H1 (cell line): Measurements from ENCODE around the gene LTBP1. TPM values are rescaled to one million over a fixed set of nuclear protein-coding genes. Genes with fewer than 3 reads are reported as not detected.

Experiments used
- CTCF ChIA-PET: fragments of 300-600 bp; sonication (Branson Sonifier 250); formaldehyde crosslinking; loops from one replicate; lab custom pipeline; 2021; ENCODE audit not compliant: partially characterized antibody; lab: Charles Lee
- POLR2A ChIA-PET: fragments of 300-600 bp; sonication (Branson Sonifier 250); formaldehyde crosslinking; loops from one replicate; lab custom pipeline; 2021; ENCODE audit warnings: inconsistent platforms; ENCODE audit not compliant: partially characterized antibody; lab: Charles Lee
- DNase-seq, 2 experiments: peaks; one replicate each; pipeline versions ENCODE4 v3.0.0 to v3.0.0-alpha.2; 2010 to 2022; ENCODE audit warnings: low spot score in 2 of 2, low read depth in 1 of 2, mixed read lengths in 1 of 2
- FAIRE-seq: peaks from 2 replicates; lab custom pipeline; 2011; peaks lifted over from hg19 to GRCh38; lab: Jason Lieb, UNC
- H2AFZ ChIP-seq: 2 replicates; pipeline ENCODE4 v1.8.1; 2012; ENCODE audit warnings: low read length, inconsistent platforms
- H2AK5ac ChIP-seq: 2 replicates; pipeline ENCODE4 v1.6.1; 2013; ENCODE audit warnings: low read depth, low read length
- H2BK120ac ChIP-seq: replicated peaks from 2 replicates; pipeline ENCODE3; 2013; ENCODE audit warnings: low read depth, low read length, inconsistent platforms
- H2BK12ac ChIP-seq: 2 replicates; pipeline ENCODE4 v1.6.1; 2013; ENCODE audit warnings: low read depth, low read length
- H2BK15ac ChIP-seq: 2 replicates; pipeline ENCODE4 v1.6.1; 2013; ENCODE audit warnings: low read length
- H2BK20ac ChIP-seq: 2 replicates; pipeline ENCODE4 v1.6.1; 2013; ENCODE audit warnings: low read length
- H2BK5ac ChIP-seq: 2 replicates; pipeline ENCODE4 v1.6.1; 2013; ENCODE audit warnings: low read depth, low read length
- H3K14ac ChIP-seq: 2 replicates; pipeline ENCODE4 v1.6.1; 2013; ENCODE audit warnings: inconsistent platforms; ENCODE audit not compliant: insufficient read length
- H3K18ac ChIP-seq: 2 replicates; pipeline ENCODE4 v1.6.1; 2013; ENCODE audit warnings: low read length; ENCODE audit errors: extremely low read depth
- H3K23ac ChIP-seq: 2 replicates; pipeline ENCODE4 v1.6.1; 2013; ENCODE audit warnings: inconsistent platforms; ENCODE audit not compliant: insufficient read length
- H3K23me2 ChIP-seq: 2 replicates; pipeline ENCODE4 v1.6.1; 2013; ENCODE audit warnings: low read depth, low read length
- H3K27ac ChIP-seq: 2 replicates; pipeline ENCODE4 v1.6.1; 2011; ENCODE audit warnings: low read depth, low read length, inconsistent platforms
- H3K27me3 ChIP-seq, 4 experiments: replicated peaks in 1 of 4; 1 replicate in 1 of 4; 2 replicates in 3 of 4; pipeline versions ENCODE4 v1.6.1 to v1.8.1; 2011 to 2013; ENCODE audit warnings: low read length in 3 of 4, mild to moderate bottlenecking in 3 of 4, inconsistent platforms in 2 of 4, mixed read lengths in 2 of 4, moderate library complexity in 1 of 4; ENCODE audit not compliant: control insufficient read depth in 3 of 4, insufficient read depth in 3 of 4; ENCODE audit errors: extremely low read depth in 1 of 4
- H3K36me3 ChIP-seq, 4 experiments: 2 replicates each; pipeline versions ENCODE4 v1.6.1 to v1.8.1; 2011 to 2013; ENCODE audit warnings: mild to moderate bottlenecking in 4 of 4, low read length in 3 of 4, moderate library complexity in 2 of 4, control low read depth in 1 of 4, inconsistent platforms in 1 of 4; ENCODE audit not compliant: insufficient read depth in 4 of 4, control insufficient read depth in 2 of 4
- H3K4ac ChIP-seq: replicated peaks from 2 replicates; pipeline ENCODE3; 2013; ENCODE audit warnings: low read length, low read depth, mixed read lengths, inconsistent platforms; ENCODE audit not compliant: insufficient read length
- H3K4me1 ChIP-seq, 4 experiments: replicated peaks in 1 of 4; 1 replicate in 1 of 4; 2 replicates in 3 of 4; pipeline versions ENCODE4 v1.6.1 to v1.8.1; 2011 to 2013; ENCODE audit warnings: low read length in 3 of 4, inconsistent platforms in 2 of 4, mixed read lengths in 1 of 4; ENCODE audit not compliant: insufficient read depth in 4 of 4, control insufficient read depth in 3 of 4
- H3K4me2 ChIP-seq, 2 experiments: 2 replicates each; pipeline versions ENCODE4 v1.6.1 to v1.8.1; 2011 to 2013; ENCODE audit warnings: low read depth in 2 of 2, low read length in 2 of 2, control low read depth in 1 of 2, inconsistent platforms in 1 of 2, mild to moderate bottlenecking in 1 of 2; ENCODE audit not compliant: insufficient read depth in 1 of 2
- H3K4me3 ChIP-seq, 4 experiments: fragments of 200-600, 300-600 bp in 1 of 4; sonication (generic), shearing (Covaris generic), sonication (Bioruptor Twin) in 1 of 4; 2 replicates each; pipeline versions ENCODE4 v1.5.1 to v1.8.1; 2011 to 2016; ENCODE audit warnings: low read length in 4 of 4, low read depth in 3 of 4, control low read depth in 2 of 4, inconsistent platforms in 2 of 4, mild to moderate bottlenecking in 2 of 4, mixed read lengths in 1 of 4, moderate library complexity in 1 of 4; ENCODE audit not compliant: insufficient read depth in 2 of 4; ENCODE audit errors: extremely low read depth in 1 of 4
- H3K56ac ChIP-seq: replicated peaks from 2 replicates; pipeline ENCODE3; 2013; ENCODE audit warnings: low read depth, mild to moderate bottlenecking, mixed read lengths, low read length, inconsistent platforms; ENCODE audit not compliant: insufficient read length
- H3K79me1 ChIP-seq: 2 replicates; pipeline ENCODE4 v1.6.1; 2013; ENCODE audit warnings: low read depth, low read length, control low read depth
- H3K79me2 ChIP-seq, 2 experiments: 2 replicates each; pipeline versions ENCODE4 v1.6.1 to v1.8.1; 2012 to 2013; ENCODE audit warnings: low read length in 2 of 2, mild to moderate bottlenecking in 2 of 2, inconsistent platforms in 1 of 2; ENCODE audit not compliant: insufficient read depth in 2 of 2, control insufficient read depth in 1 of 2
- H3K9ac ChIP-seq, 4 experiments: replicated peaks in 1 of 4; 1 replicate in 1 of 4; 2 replicates in 3 of 4; pipeline versions ENCODE4 v1.6.1 to v1.8.1; 2011 to 2013; ENCODE audit warnings: low read depth in 3 of 4, low read length in 3 of 4, control low read depth in 2 of 4, mild to moderate bottlenecking in 2 of 4, moderate library complexity in 2 of 4, inconsistent platforms in 1 of 4; ENCODE audit errors: extremely low read depth in 1 of 4
- H3K9me3 ChIP-seq, 2 experiments: 2 replicates each; pipeline versions ENCODE4 v1.6.1 to v1.8.1; 2012 to 2013; ENCODE audit warnings: mild to moderate bottlenecking in 2 of 2, moderate library complexity in 2 of 2, control low read depth in 1 of 2, inconsistent platforms in 1 of 2, low read depth in 1 of 2, low read length in 1 of 2, mixed read lengths in 1 of 2; ENCODE audit not compliant: insufficient read depth in 2 of 2
- H4K20me1 ChIP-seq, 2 experiments: replicated peaks in 1 of 2; 2 replicates each; pipeline versions ENCODE3 to v1.8.1; 2011 to 2013; ENCODE audit warnings: inconsistent platforms in 2 of 2, low read length in 2 of 2, mild to moderate bottlenecking in 1 of 2; ENCODE audit not compliant: insufficient read depth in 2 of 2, control insufficient read depth in 1 of 2
- H4K5ac ChIP-seq: 2 replicates; pipeline ENCODE4 v1.6.1; 2013; ENCODE audit warnings: low read length, low read depth, mixed read lengths, inconsistent platforms; ENCODE audit not compliant: insufficient read length
- H4K8ac ChIP-seq: 2 replicates; pipeline ENCODE4 v1.8.0; 2013; ENCODE audit warnings: mild to moderate bottlenecking, moderate library complexity, low read length, inconsistent platforms; ENCODE audit not compliant: insufficient read depth; ENCODE audit errors: extremely low read depth
- H4K91ac ChIP-seq: replicated peaks from 2 replicates; pipeline ENCODE3; 2013; ENCODE audit warnings: low read length, mixed read lengths, inconsistent platforms; ENCODE audit not compliant: insufficient read length
- ASH2L ChIP-seq: fragments of 200-600, 300-600 bp; sonication (generic); IDR thresholded peaks from one replicate; pipeline ENCODE4 v1.7.1; 2017; ENCODE audit warnings: low read length
- CBX8 ChIP-seq: fragments of 300-800, 300-1000 bp; sonication (generic); IDR thresholded peaks from 2 replicates; pipeline ENCODE4 v1.7.1; 2016; ENCODE audit warnings: low read depth, low read length, borderline replicate concordance
- CTCF ChIP-seq, 3 experiments: IDR thresholded peaks; 1 replicate in 2 of 3; 2 replicates in 1 of 3; pipeline versions ENCODE4 v1.5.1 to v1.6.1; 2011; ENCODE audit warnings: low read length in 3 of 3, mild to moderate bottlenecking in 3 of 3, inconsistent platforms in 2 of 3, low read depth in 1 of 3, moderate library complexity in 1 of 3; ENCODE audit not compliant: insufficient read depth in 1 of 3; ENCODE audit errors: control extremely low read depth in 1 of 3
- JUND ChIP-seq: IDR thresholded peaks from 2 replicates; pipeline ENCODE4 v1.6.1; 2011; ENCODE audit warnings: mild to moderate bottlenecking, improper control_type of control experiment, low read length
- KDM1A ChIP-seq: fragments of 200-600, 300-600 bp; sonication (generic); IDR thresholded peaks from 2 replicates; pipeline ENCODE4 v1.7.1; 2016; ENCODE audit warnings: mild to moderate bottlenecking, low read length, borderline replicate concordance
- KDM4A ChIP-seq: IDR thresholded peaks from one replicate; pipeline ENCODE4 v1.7.1; 2012; ENCODE audit warnings: low read depth, mild to moderate bottlenecking, moderate library complexity, low read length, inconsistent platforms; ENCODE audit not compliant: severe bottlenecking
- POLR2A ChIP-seq, 2 experiments: IDR thresholded peaks; 1 replicate in 1 of 2; 2 replicates in 1 of 2; pipeline ENCODE4 v1.6.1; 2011; ENCODE audit warnings: low read depth in 2 of 2, low read length in 2 of 2, mild to moderate bottlenecking in 2 of 2; ENCODE audit errors: control extremely low read depth in 1 of 2
- RNF2 ChIP-seq: fragments of 200-900, 300-1000 bp; sonication (generic); IDR thresholded peaks from 2 replicates; pipeline ENCODE4 v1.7.1; 2016; ENCODE audit warnings: borderline replicate concordance, low read depth, mild to moderate bottlenecking, antibody characterized with exemption, low read length; ENCODE audit not compliant: poor library complexity, severe bottlenecking; ENCODE audit errors: missing control alignments
- RXRA ChIP-seq: IDR thresholded peaks from 2 replicates; pipeline ENCODE4 v1.6.1; 2011; ENCODE audit warnings: low read depth, mild to moderate bottlenecking, low read length, moderate library complexity; ENCODE audit not compliant: insufficient read depth
- SIN3A ChIP-seq, 2 experiments: IDR thresholded peaks in 1 of 2; conservative IDR thresholded peaks in 1 of 2; 2 replicates each; pipeline ENCODE4 v1.6.1; 2011 to 2012; ENCODE audit warnings: low read length in 2 of 2, improper control_type of control experiment in 1 of 2, low read depth in 1 of 2, mild to moderate bottlenecking in 1 of 2
- SUZ12 ChIP-seq: fragments of 200-600 bp; sonication (generic); IDR thresholded peaks from 2 replicates; pipeline ENCODE4 v1.6.1; 2012; ENCODE audit warnings: mild to moderate bottlenecking, inconsistent platforms, low read length, moderate library complexity, mixed read lengths
- TEAD4 ChIP-seq: IDR thresholded peaks from 2 replicates; pipeline ENCODE4 v1.6.1; 2012; ENCODE audit warnings: low read depth, low read length, inconsistent platforms, mixed read lengths
- WGBS, 2 experiments: shearing (Covaris generic) in 1 of 2; methylation state at CpG; one replicate each; pipeline versions ENCODE4 v1.1.6 to v1.1.7; 2013 to 2015; ENCODE audit warnings: low lambda C conversion rate in 2 of 2, mixed read lengths in 2 of 2, inconsistent platforms in 1 of 2, low coverage in 1 of 2, missing lambda C conversion rate in 1 of 2; ENCODE audit not compliant: insufficient replicate concordance in 2 of 2, insufficient coverage in 1 of 2, insufficient read length in 1 of 2; ENCODE audit errors: extremely low coverage in 1 of 2, missing lambda C conversion rate in 1 of 2; 5-methylcytosine and 5-hydroxymethylcytosine counted together
- polyA plus RNA-seq, 7 experiments: library from polyadenylated mRNA; depleted of rRNA in 3 of 7; stranded (reverse) in 5 of 7; unstranded in 2 of 7; fragments of >200 nt in 5 of 7; fragments of 200-250 nt in 2 of 7; gene quantifications; 1 replicate in 5 of 7; 2 replicates in 1 of 7; 4 replicates in 1 of 7; pipeline versions ENCODE4 v1.2.1 to v1.2.3, GENCODE V29; 2011 to 2013; ENCODE audit warnings: missing spikeins in 2 of 7, mixed read lengths in 2 of 7
- total RNA-seq: library from RNA; stranded (reverse); fragmentation: NEBNext Ultra II Directional; extraction: Animal tissue kit (Norgen Biotek cat#: 25700); gene quantifications from 2 replicates; pipeline ENCODE4 v1.2.1, GENCODE V29; 2021

LTBP1 gene
- total and polyA plus RNA-seq, 2 of the 8 experiments (the other 6 are each of a cell fraction or from before 2014, with no cell fraction given), result 15.4 to 24.7 TPM

DNA sequence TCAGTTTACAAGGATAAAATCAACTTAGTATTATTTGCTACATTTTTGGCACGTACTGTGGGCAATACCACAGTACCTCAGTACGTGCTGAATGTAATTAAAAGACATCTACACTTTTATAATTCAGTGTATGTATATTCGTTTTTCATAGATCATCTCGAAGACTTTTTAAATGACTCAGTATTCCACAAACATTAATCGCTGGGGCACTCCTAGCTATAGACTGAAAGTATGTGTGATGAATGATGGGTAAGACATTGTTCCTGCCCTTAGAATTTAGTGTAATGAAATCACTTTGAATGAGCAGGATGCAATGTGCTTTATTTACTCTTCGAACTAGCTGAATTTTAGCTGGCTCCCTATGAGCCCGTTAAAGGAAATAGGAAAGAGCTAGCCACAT is 284.1 kb downstream of the LTBP1 start:
- Histone ChIP-seq H3K9ac (no peak overlapping the region), H3K79me1 (no peaks in the 10 kb centered on the region), H3K4me3 (no peak overlapping the region), H3K4me2 (no peak overlapping the region), H3K36me3 (no peaks in the 10 kb centered on the region), H3K4ac (no peak overlapping the region), H3K56ac (no peak overlapping the region), H4K20me1 (no peaks in the 10 kb centered on the region), H2BK15ac (no peak overlapping the region), H2AFZ (no peak overlapping the region), H3K14ac (no peak overlapping the region), H2BK12ac (no peak overlapping the region), H3K27ac (no peak overlapping the region), H4K8ac (no peak overlapping the region), H3K23me2 (no peaks in the 10 kb centered on the region), H3K9me3 (no peaks in the 10 kb centered on the region), H3K27me3 (no peaks in the 10 kb centered on the region), H3K79me2 (no peaks in the 10 kb centered on the region), H2BK120ac (no peak overlapping the region), H4K91ac (no peak overlapping the region), H2BK5ac (no peak overlapping the region), H3K4me1 (no peaks in the 10 kb centered on the region), H3K18ac (no peak overlapping the region), H2BK20ac (no peak overlapping the region), H2AK5ac (no peak overlapping the region), H4K5ac (no peak overlapping the region), H3K23ac (no peak overlapping the region)
- ChIA-PET POLR2A (no interaction called here), CTCF (no interaction called here)
- FAIRE-seq (no peak), DNase-seq (no peak)
- WGBS, 2 experiments, result 82% methylated on average over 7 of the region's 7 CpGs; no CpG with 5 or more reads in 1 of the 2 experiments
- no peak for TF ChIP-seq KDM1A
- no peak for TF ChIP-seq RNF2
- TF ChIP-seq SIN3A (conservative IDR thresholded peaks at IDR 0.05 in 1 of 2, IDR thresholded peaks at IDR 0.05 in 1 of 2; ENCODE audit: low read depth in 1 of 2, low read length in 2 of 2), result no peak
- TF ChIP-seq JUND, result no peak
- no peak for TF ChIP-seq CTCF (IDR thresholded peaks at IDR 0.05; ENCODE audit: control extremely low read depth in 1 of 3, insufficient read depth in 1 of 3, low read depth in 1 of 3, low read length in 3 of 3)
- TF ChIP-seq CBX8, result no peak
- TF ChIP-seq SUZ12, result no peak
- no peak for TF ChIP-seq POLR2A (IDR thresholded peaks at IDR 0.05; ENCODE audit: control extremely low read depth in 1 of 2, low read depth in 2 of 2, low read length in 2 of 2)
- TF ChIP-seq RXRA, result no peak
- TF ChIP-seq TEAD4, result no peak
- TF ChIP-seq ASH2L, result no peak
- TF ChIP-seq KDM4A, result no peak
